ENCODE measurements around the gene PLXNA4.
A peak's percentile ranks its signal among the peaks of the same experiment; 100 is the strongest.

The PLXNA4 gene

GRCh38 chr7:132440151-132440550, 136.1 kb downstream of the PLXNA4 start:
- Histone ChIP-seq H3K9me3 (no peaks in the 10 kb centered on the region), H3K36me3 (no peaks in the 10 kb centered on the region), H3K4me1 (peaks cover 23% of the 10 kb centered on the region), H3K27me3 (no peaks in the 10 kb centered on the region), H3K4me3 (ENCODE audit: low read depth, low read length) (no peak overlapping the region)
- TF ChIP-seq CTCF (IDR thresholded peaks at IDR 0.05; ENCODE audit: low read depth, low read length), result no peak
- DNase-seq, result no peak

- Histone ChIP-seq H3K4me1 (peaks cover 34% of the 10 kb centered on the region), H3K36me3 (no peaks in the 10 kb centered on the region), H3K4me3 (ENCODE audit: low read depth, low read length) (no peak overlapping the region), H3K9me3 (no peaks in the 10 kb centered on the region), H3K27me3 (no peaks in the 10 kb centered on the region)
- TF ChIP-seq CTCF (IDR thresholded peaks at IDR 0.05; ENCODE audit: low read depth, low read length), result no peak
- no peak for DNase-seq
These were observed 137.3 kb downstream of the PLXNA4 start for GRCh38 chr7:132438926-132439325.

- Histone ChIP-seq H3K9me3 (no peaks in the 10 kb centered on the region), H3K4me3 (ENCODE audit: low read depth, low read length) (no peak overlapping the region), H3K27me3 (no peaks in the 10 kb centered on the region), H3K36me3 (no peaks in the 10 kb centered on the region), H3K4me1 (peaks cover 41% of the 10 kb centered on the region)
- TF ChIP-seq CTCF (IDR thresholded peaks at IDR 0.05; ENCODE audit: low read depth, low read length), result no peak
- DNase-seq, result no peak
These were observed 138.5 kb downstream of the PLXNA4 start for GRCh38 chr7:132437730-132438129.

- Histone ChIP-seq H3K36me3 (no peaks in the 10 kb centered on the region), H3K4me1 (peaks cover 48% of the 10 kb centered on the region), H3K9me3 (no peaks in the 10 kb centered on the region), H3K27me3 (no peaks in the 10 kb centered on the region), H3K4me3 (ENCODE audit: low read depth, low read length) (peak overlapping the region; percentile 56)
- peak; percentile 82 for DNase-seq
- no peak for TF ChIP-seq CTCF (IDR thresholded peaks at IDR 0.05; ENCODE audit: low read depth, low read length)
These were observed 140.1 kb downstream of the PLXNA4 start for GRCh38 chr7:132436121-132436520.

- no peak for TF ChIP-seq CTCF (IDR thresholded peaks at IDR 0.05; ENCODE audit: low read depth, low read length)
- peaks cover 56% of the 10 kb centered on the region for H3K4me1 ChIP-seq
- H3K27me3 ChIP-seq, result no peaks in the 10 kb centered on the region
- peak overlapping the region; percentile 56 for H3K4me3 ChIP-seq (ENCODE audit: low read depth, low read length)
- DNase-seq, result peak; percentile 70
- no peaks in the 10 kb centered on the region for H3K36me3 ChIP-seq
- H3K9me3 ChIP-seq, result no peaks in the 10 kb centered on the region
These were observed 141.0 kb downstream of the PLXNA4 start for GRCh38 chr7:132435016-132435990.

GRCh38 chr7:132434041-132434440, 142.2 kb downstream of the PLXNA4 start:
- no peak for TF ChIP-seq CTCF (IDR thresholded peaks at IDR 0.05; ENCODE audit: low read depth, low read length)

More at GRCh38 chr7:132434041-132434440, 142.2 kb downstream of the PLXNA4 start:
- peaks cover 67% of the 10 kb centered on the region for H3K4me1 ChIP-seq
- H3K27me3 ChIP-seq, result no peaks in the 10 kb centered on the region
- H3K9me3 ChIP-seq, result no peaks in the 10 kb centered on the region
- H3K36me3 ChIP-seq, result no peaks in the 10 kb centered on the region
- no peak overlapping the region for H3K4me3 ChIP-seq (ENCODE audit: low read depth, low read length)
- no peak for DNase-seq
